CD4-positive, alpha-beta T cell (primary cell): ENCODE measurements around the gene DDRGK1. TPM values are rescaled to one million over a fixed set of nuclear protein-coding genes. Genes with fewer than 3 reads are reported as not detected.

Source experiments
- ATAC-seq: fragments of 200-7000 bp; cut with Tn5 transposase; one replicate; pipeline ENCODE4 v1.10.0; 2022; ENCODE audit warnings: mild to moderate bottlenecking; ENCODE audit not compliant: poor library complexity
- CTCF ChIA-PET: fragments of 350-600 bp; sonication (Branson Sonifier 250); formaldehyde crosslinking; loops from one replicate; lab custom pipeline; 2021; ENCODE audit warnings: antibody characterized with exemption, inconsistent platforms; lab: Charles Lee
- POLR2A ChIA-PET: fragments of 350-600 bp; sonication (Branson Sonifier 250); formaldehyde crosslinking; loops from one replicate; lab custom pipeline; 2021; ENCODE audit warnings: antibody characterized with exemption, inconsistent platforms; lab: Charles Lee
- DNase-seq, 14 experiments: peaks; one replicate each; pipeline ENCODE4 v3.0.0-alpha.2; 2013 to 2020; ENCODE audit warnings: mixed read lengths in 2 of 14
- H3K27ac ChIP-seq, 2 donors: one replicate each; pipeline versions ENCODE4 v1.5.1 to v1.7.0; 2013; ENCODE audit warnings: low read length in 2 of 2, low read depth in 1 of 2, mild to moderate bottlenecking in 1 of 2
- H3K27me3 ChIP-seq, 2 experiments: 1 replicate in 1 of 2; 2 replicates in 1 of 2; pipeline versions ENCODE4 v1.6.1 to v1.7.0; 2013; ENCODE audit warnings: low read length in 2 of 2, control low read depth in 1 of 2, mild to moderate bottlenecking in 1 of 2, moderate library complexity in 1 of 2; ENCODE audit not compliant: insufficient read depth in 2 of 2, control insufficient read depth in 1 of 2
- H3K36me3 ChIP-seq: one replicate; pipeline ENCODE4 v1.6.1; 2013; ENCODE audit warnings: low read length, control low read depth; ENCODE audit not compliant: insufficient read depth
- H3K4me1 ChIP-seq: one replicate; pipeline ENCODE4 v1.6.1; 2013; ENCODE audit warnings: low read length, control low read depth; ENCODE audit not compliant: insufficient read depth
- H3K4me3 ChIP-seq: one replicate; pipeline ENCODE4 v1.5.1; 2013; ENCODE audit warnings: mild to moderate bottlenecking, low read length, moderate library complexity
- H3K9me3 ChIP-seq, 2 experiments: 1 replicate in 1 of 2; 2 replicates in 1 of 2; pipeline versions ENCODE4 v1.6.1 to v1.7.0; 2013; ENCODE audit warnings: low read length in 2 of 2, mild to moderate bottlenecking in 2 of 2, control low read depth in 1 of 2, moderate library complexity in 1 of 2; ENCODE audit not compliant: control insufficient read depth in 1 of 2, insufficient read depth in 1 of 2
- H3K27ac Mint-ChIP-seq: one replicate; pipeline ENCODE4 v1.8.0; 2020; ENCODE audit warnings: mixed read lengths
- H3K27me3 Mint-ChIP-seq: one replicate; pipeline ENCODE4 v1.8.0; 2021; ENCODE audit warnings: mixed read lengths
- H3K36me3 Mint-ChIP-seq: one replicate; pipeline ENCODE4 v1.8.0; 2021; ENCODE audit warnings: low read depth, mixed read lengths
- H3K4me1 Mint-ChIP-seq: one replicate; pipeline ENCODE4 v1.8.0; 2021; ENCODE audit warnings: low read depth, mixed read lengths
- H3K4me3 Mint-ChIP-seq: one replicate; pipeline ENCODE4 v1.8.0; 2020; ENCODE audit warnings: mild to moderate bottlenecking, mixed read lengths
- H3K9me3 Mint-ChIP-seq: one replicate; pipeline ENCODE4 v1.8.0; 2020; ENCODE audit warnings: mixed read lengths
- CTCF ChIP-seq: fragments of 200-600 bp; IDR thresholded peaks from one replicate; pipeline ENCODE4 v1.8.0; 2022; ENCODE audit warnings: antibody characterized with exemption, mild to moderate bottlenecking
- intact Hi-C, 2 experiments: fragments of 100-400 bp; cut with DNase I in 1 of 2; cut with micrococcal nuclease in 1 of 2; formaldehyde crosslinking; loops; one replicate each; pipeline versions ENCODE4 v1.15.1 to v1.9.0; 2023 to 2025; cut with DNase I, micrococcal nuclease
- total RNA-seq, 174 experiments: library from RNA in 2 of 174; stranded (reverse) in 2 of 174; gene quantifications; one replicate each; pipeline ENCODE4 v1.2.3 and lab custom pipeline; 2021 to 2026

Gene DDRGK1
- total RNA-seq, 2 experiments from 2014 or later: 40.7 to 43.4 TPM

- H3K27ac ChIP-seq: no peak overlapping the region
Observed at GRCh38 chr20:3161316-3162079, 43.0 kb downstream of the DDRGK1 start.

GRCh38 chr20:3160418-3160817, 44.1 kb downstream of the DDRGK1 start:
- H3K4me3 Mint-ChIP-seq: peak overlapping the region; percentile 85
- no peaks in the 10 kb centered on the region for H3K27me3 Mint-ChIP-seq
- H3K36me3 Mint-ChIP-seq: peaks cover 32% of the 10 kb centered on the region
- H3K4me1 Mint-ChIP-seq: peaks cover 49% of the 10 kb centered on the region
- Histone ChIP-seq H3K4me3 (peak overlapping the region; percentile 97), H3K27me3 (no peaks in the 10 kb centered on the region), H3K27ac (peak overlapping the region in 1 of 2 donors; percentile 84), H3K9me3 (no peaks in the 10 kb centered on the region), H3K36me3 (peaks cover 2% of the 10 kb centered on the region), H3K4me1 (peaks cover 42% of the 10 kb centered on the region)
- peak overlapping the region; percentile 81 for H3K27ac Mint-ChIP-seq
- POLR2A ChIA-PET: interaction anchor here (1.4 to 2.9 kb wide), 4 partner anchors 11 to 106 kb away, joined by 4 to 16 read pairs (median 6); partner anchors contain the start of gene LZTS3
- ATAC-seq: no peak
- DNase-seq: no peak
- no peaks in the 10 kb centered on the region for H3K9me3 Mint-ChIP-seq
- intact Hi-C loops: loop anchor here in 1 of 2 experiments (5.0 kb wide), 1 partner anchor 42 kb away; the partner anchor contains the start of gene DDRGK1
- CTCF ChIA-PET: interaction anchor here (1.0 kb wide), 1 partner anchor 9 kb away, joined by 3 read pairs; no protein-coding TSS in a partner anchor
- no peak for TF ChIP-seq CTCF

More at GRCh38 chr20:3161316-3162079, 43.0 kb downstream of the DDRGK1 start:
- POLR2A ChIA-PET: interaction anchor here (0.6 to 2.9 kb wide), 3 partner anchors 10 to 42 kb away, joined by 3 to 16 read pairs (median 3); partner anchors contain the start of gene LZTS3
- Histone ChIP-seq H3K4me3 (no peak overlapping the region), H3K9me3 (no peaks in the 10 kb centered on the region), H3K36me3 (no peaks in the 10 kb centered on the region), H3K4me1 (peaks cover 36% of the 10 kb centered on the region), H3K27me3 (peaks cover under 1 to 3% of the 10 kb centered on the region in 2 experiments)
- H3K4me3 Mint-ChIP-seq: peak overlapping the region; percentile 85
- DNase-seq: no peak
- ATAC-seq: no peak
- no peaks in the 10 kb centered on the region for H3K27me3 Mint-ChIP-seq
- peak overlapping the region; percentile 81 for H3K27ac Mint-ChIP-seq
- peaks cover 40% of the 10 kb centered on the region for H3K4me1 Mint-ChIP-seq
- no peaks in the 10 kb centered on the region for H3K9me3 Mint-ChIP-seq
- CTCF ChIA-PET: no interaction called here
- intact Hi-C loops: loop anchor here in 1 of 2 experiments (5.0 kb wide), 1 partner anchor 41 kb away; the partner anchor contains the start of gene DDRGK1
- no peak for TF ChIP-seq CTCF
- H3K36me3 Mint-ChIP-seq: peaks cover 24% of the 10 kb centered on the region

GRCh38 chr20:3158968-3159431, 45.5 kb downstream of the DDRGK1 start:
- Mint-ChIP-seq H3K4me3 (peak overlapping the region; percentile 92), H3K36me3 (peaks cover 38% of the 10 kb centered on the region), H3K9me3 (no peaks in the 10 kb centered on the region), H3K27ac (peak overlapping the region; percentile 94), H3K27me3 (no peaks in the 10 kb centered on the region), H3K4me1 (peaks cover 55% of the 10 kb centered on the region)
- peaks cover 7% of the 10 kb centered on the region for H3K36me3 ChIP-seq
- peak overlapping the region; percentile 84 for H3K27ac ChIP-seq
- ChIA-PET CTCF (interaction anchor here (0.7 to 2.3 kb wide), 2 partner anchors 13 to 14 kb away, joined by 3 to 10 read pairs; partner anchors contain the start of gene LZTS3), POLR2A (interaction anchor here (1.0 to 2.4 kb wide), 8 partner anchors 9 to 418 kb away, joined by 3 to 7 read pairs (median 4); partner anchors contain the start of gene LZTS3)
- ATAC-seq (peak; percentile 13), DNase-seq (peak in 3 of 14 experiments; percentile 38 to 46 (median 41))
- no peak for TF ChIP-seq CTCF
- intact Hi-C loops: loop anchor here (1.0 to 5.0 kb wide), 4 partner anchors 14 to 82 kb away; partner anchors contain the start of gene LZTS3 (in 1 of the 2)
- peak overlapping the region; percentile 97 for H3K4me3 ChIP-seq
- H3K4me1 ChIP-seq: peaks cover 42% of the 10 kb centered on the region
- no peaks in the 10 kb centered on the region for H3K9me3 ChIP-seq
- no peaks in the 10 kb centered on the region for H3K27me3 ChIP-seq
